ENCODE measurements around the gene AXIN1. TPM values are rescaled to one million over a fixed set of nuclear protein-coding genes. Genes with fewer than 3 reads are reported as not detected.
A peak's percentile ranks its signal among the peaks of the same experiment; 100 is the strongest.

AXIN1 gene
- total RNA-seq, 2 experiments from 2014 or later: 18.6 to 20.5 TPM

DNA sequence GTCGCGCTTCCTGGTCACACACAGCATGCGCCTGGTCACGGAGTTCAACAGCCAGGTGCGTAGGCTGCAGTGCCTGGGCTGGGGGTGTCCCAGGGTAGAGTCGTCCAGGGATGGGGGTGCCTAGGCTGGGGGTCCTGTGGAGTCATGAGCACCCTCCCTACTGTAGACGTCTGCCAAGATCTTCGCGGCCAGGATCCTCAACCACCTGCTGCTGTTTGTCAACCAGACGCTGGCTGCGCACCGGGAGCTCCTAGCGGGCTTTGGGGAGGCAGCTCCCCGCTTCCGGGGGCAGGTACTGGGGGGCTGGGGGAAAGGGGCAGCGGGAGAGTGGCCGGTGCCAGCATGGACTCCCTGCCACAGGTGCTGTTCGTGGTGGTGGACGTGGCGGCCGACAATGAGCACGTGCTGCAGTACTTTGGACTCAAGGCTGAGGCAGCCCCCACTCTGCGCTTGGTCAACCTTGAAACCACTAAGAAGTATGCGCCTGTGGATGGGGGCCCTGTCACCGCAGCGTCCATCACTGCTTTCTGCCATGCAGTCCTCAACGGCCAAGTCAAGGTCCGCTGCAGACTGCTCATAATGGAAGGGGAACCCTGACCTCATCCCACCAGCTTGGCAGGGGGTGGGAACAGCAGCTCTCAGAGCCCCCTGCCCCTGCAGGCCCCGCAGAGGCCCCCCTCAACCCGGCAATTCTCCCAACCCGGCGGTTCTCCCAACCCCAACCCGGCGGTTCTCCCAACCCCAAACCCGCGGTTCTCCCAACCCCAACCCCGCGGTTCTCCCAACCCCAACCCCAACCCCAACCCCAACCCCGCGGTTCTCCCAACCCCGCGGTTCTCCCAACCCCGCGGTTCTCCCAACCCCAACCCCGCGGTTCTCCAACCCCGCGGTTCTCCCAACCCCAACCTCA, 67.1 kb downstream of the AXIN1 start:
- H3K36me3 Mint-ChIP-seq: peaks cover 11% of the 10 kb centered on the region
- intact Hi-C loops (cut with micrococcal nuclease): no loop called here
- no peak overlapping the region for H3K4me3 Mint-ChIP-seq
- no peaks in the 10 kb centered on the region for H3K9me3 Mint-ChIP-seq
- peaks cover 5% of the 10 kb centered on the region for H3K27me3 Mint-ChIP-seq
- H3K27ac Mint-ChIP-seq: no peak overlapping the region
- ChIA-PET POLR2A (no interaction called here), CTCF (no interaction called here)
- no peaks in the 10 kb centered on the region for H3K4me1 Mint-ChIP-seq (ENCODE audit: low read depth)
- DNase-seq: no peak

DNA sequence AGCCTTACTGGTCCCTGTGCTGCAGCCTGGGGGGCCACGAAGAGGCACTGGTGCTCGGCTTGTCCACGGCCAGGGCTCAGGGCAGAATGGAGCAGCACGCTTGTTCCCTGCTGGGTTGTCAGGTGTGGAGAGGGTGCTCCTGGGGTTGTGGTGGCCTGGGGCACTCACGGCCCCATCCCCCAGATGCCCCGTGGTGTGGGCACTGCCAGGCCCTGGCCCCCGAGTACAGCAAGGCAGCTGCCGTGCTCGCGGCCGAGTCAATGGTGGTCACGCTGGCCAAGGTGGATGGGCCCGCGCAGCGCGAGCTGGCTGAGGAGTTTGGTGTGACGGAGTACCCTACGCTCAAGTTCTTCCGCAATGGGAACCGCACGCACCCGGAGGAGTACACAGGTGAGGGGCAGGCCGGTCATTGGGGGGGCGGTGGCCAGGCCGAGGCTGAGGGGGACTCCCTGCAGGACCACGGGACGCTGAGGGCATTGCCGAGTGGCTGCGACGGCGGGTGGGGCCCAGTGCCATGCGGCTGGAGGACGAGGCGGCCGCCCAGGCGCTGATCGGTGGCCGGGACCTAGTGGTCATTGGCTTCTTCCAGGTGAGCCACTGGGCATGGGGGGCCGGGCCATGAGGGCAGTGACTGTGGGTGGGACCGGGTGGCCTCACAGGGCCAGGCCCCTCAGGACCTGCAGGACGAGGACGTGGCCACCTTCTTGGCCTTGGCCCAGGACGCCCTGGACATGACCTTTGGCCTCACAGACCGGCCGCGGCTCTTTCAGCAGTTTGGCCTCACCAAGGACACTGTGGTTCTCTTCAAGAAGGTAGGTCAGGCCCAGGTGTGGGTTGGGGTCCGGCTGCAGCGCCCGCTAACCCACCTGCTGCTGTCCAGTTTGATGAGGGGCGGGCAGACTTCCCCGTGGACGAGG, 68.1 kb downstream of the AXIN1 start:
- Mint-ChIP-seq H3K27me3 (peaks cover 5% of the 10 kb centered on the region), H3K4me3 (no peak overlapping the region), H3K36me3 (peaks cover 11% of the 10 kb centered on the region), H3K27ac (no peak overlapping the region), H3K9me3 (no peaks in the 10 kb centered on the region), H3K4me1 (ENCODE audit: low read depth) (no peaks in the 10 kb centered on the region)
- no peak for DNase-seq
- POLR2A ChIA-PET: no interaction called here
- intact Hi-C loops (cut with micrococcal nuclease): no loop called here
- CTCF ChIA-PET: no interaction called here

DNA sequence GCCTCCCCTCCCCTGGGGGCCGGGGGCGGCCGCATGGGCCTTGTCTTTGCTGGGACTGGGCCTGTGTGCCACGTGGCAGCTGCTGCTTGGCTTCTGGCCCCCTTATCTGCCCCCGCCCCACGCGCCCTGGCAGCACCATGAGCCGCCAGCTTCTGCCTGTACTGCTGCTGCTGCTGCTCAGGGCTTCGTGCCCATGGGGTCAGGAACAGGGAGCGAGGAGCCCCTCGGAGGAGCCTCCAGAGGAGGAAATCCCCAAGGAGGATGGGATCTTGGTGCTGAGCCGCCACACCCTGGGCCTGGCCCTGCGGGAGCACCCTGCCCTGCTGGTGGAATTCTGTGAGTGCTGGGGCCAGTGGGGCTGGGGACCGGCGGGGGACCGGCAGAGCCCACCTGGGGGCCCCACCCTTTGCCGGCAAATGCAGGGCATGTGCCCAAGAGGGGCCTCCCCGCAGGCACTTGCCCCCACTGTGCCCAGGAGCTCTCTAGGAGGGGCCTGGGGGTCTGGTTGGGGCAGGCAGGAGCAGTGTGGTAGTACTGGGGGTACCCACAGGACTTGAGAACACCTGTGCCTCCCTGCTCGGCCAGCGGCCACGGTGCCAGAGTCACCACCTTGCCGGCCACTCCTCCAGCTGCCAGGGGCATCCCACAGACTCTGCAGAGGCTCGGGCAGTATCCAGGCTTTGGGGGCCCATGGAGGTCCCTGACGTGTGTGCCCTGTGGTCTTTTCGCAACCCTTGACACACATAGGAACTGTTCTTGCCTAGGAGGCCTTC, 69.3 kb downstream of the AXIN1 start, which contains the start of gene PDIA2:
Gene PDIA2 (plus strand): TSS at position 132 of the 773 bp plus-strand sequence. CDS start 6 bp downstream, at position 138.
- ChIA-PET POLR2A (no interaction called here), CTCF (no interaction called here)
- H3K4me1 Mint-ChIP-seq (ENCODE audit: low read depth): peaks cover 2% of the 10 kb centered on the region
- DNase-seq: no peak
- H3K9me3 Mint-ChIP-seq: no peaks in the 10 kb centered on the region
- peaks cover 10% of the 10 kb centered on the region for H3K36me3 Mint-ChIP-seq
- peaks cover 9% of the 10 kb centered on the region for H3K27me3 Mint-ChIP-seq
- no peak within 1 kb of the TSS for H3K4me3 Mint-ChIP-seq
- H3K27ac Mint-ChIP-seq: no peak within 1 kb of the TSS
- intact Hi-C loops (cut with micrococcal nuclease): no loop called here

GRCh38 chr16:282491-282890, 70.0 kb downstream of the AXIN1 start:
- H3K9me3 Mint-ChIP-seq: no peaks in the 10 kb centered on the region
- H3K36me3 Mint-ChIP-seq: peaks cover 5% of the 10 kb centered on the region
- H3K4me3 Mint-ChIP-seq: no peak overlapping the region
- ChIA-PET POLR2A (no interaction called here), CTCF (no interaction called here)
- no peak for DNase-seq
- peaks cover 2% of the 10 kb centered on the region for H3K4me1 Mint-ChIP-seq (ENCODE audit: low read depth)
- no peak overlapping the region for H3K27ac Mint-ChIP-seq
- peaks cover 9% of the 10 kb centered on the region for H3K27me3 Mint-ChIP-seq
- intact Hi-C loops (cut with micrococcal nuclease): no loop called here

GRCh38 chr16:281660-282255, 70.8 kb downstream of the AXIN1 start:
- CTCF ChIA-PET: no interaction called here
- POLR2A ChIA-PET: no interaction called here

GRCh38 chr16:280991-281659, 71.4 kb downstream of the AXIN1 start:
- H3K4me1 Mint-ChIP-seq (ENCODE audit: low read depth): peaks cover 5% of the 10 kb centered on the region
- no peaks in the 10 kb centered on the region for H3K9me3 Mint-ChIP-seq
- intact Hi-C loops (cut with micrococcal nuclease): no loop called here
- DNase-seq: no peak
- no peak overlapping the region for H3K4me3 Mint-ChIP-seq
- peaks cover 14% of the 10 kb centered on the region for H3K27me3 Mint-ChIP-seq
- CTCF ChIA-PET: no interaction called here
- no peaks in the 10 kb centered on the region for H3K36me3 Mint-ChIP-seq
- no peak overlapping the region for H3K27ac Mint-ChIP-seq
- POLR2A ChIA-PET: no interaction called here

More at GRCh38 chr16:281660-282255, 70.8 kb downstream of the AXIN1 start:
- H3K4me3 Mint-ChIP-seq: no peak overlapping the region
- H3K9me3 Mint-ChIP-seq: no peaks in the 10 kb centered on the region
- intact Hi-C loops (cut with micrococcal nuclease): no loop called here
- DNase-seq: no peak
- H3K27me3 Mint-ChIP-seq: peaks cover 10% of the 10 kb centered on the region
- peaks cover 3% of the 10 kb centered on the region for H3K36me3 Mint-ChIP-seq
- no peak overlapping the region for H3K27ac Mint-ChIP-seq
- peaks cover 2% of the 10 kb centered on the region for H3K4me1 Mint-ChIP-seq (ENCODE audit: low read depth)

- Mint-ChIP-seq H3K36me3 (no peaks in the 10 kb centered on the region), H3K27ac (no peak within 1 kb of the TSS)
Measured at GRCh38 chr16:280552-280951, 72.0 kb downstream of the AXIN1 start, which contains the start of gene ARHGDIG. Gene ARHGDIG (plus strand): TSS chr16:280591. CDS start chr16:280681, 90 bp downstream.

DNA sequence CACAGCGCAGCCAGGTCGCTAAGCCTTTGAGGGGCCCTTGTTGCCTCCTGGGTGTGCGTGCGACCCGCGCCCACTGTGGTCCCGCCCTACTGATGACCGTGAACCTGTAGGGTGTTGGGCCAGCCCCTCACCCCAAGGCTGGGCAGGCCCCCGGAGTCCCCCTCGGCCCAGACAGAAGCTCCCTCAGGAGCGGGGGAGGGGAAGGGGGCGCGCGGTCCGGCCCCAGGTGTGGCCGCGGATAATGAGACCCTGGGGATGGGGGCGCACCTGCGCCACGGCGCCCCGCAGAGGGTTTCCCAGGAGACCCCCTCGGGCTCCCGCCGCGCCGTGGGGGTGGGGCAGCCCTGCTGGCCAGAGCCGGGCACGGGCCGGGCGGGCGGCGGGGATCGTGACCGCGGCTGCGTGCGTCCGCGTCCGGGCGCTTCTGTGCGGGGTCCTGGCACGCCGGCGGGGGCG, 72.5 kb downstream of the AXIN1 start:
- Mint-ChIP-seq H3K27me3 (peaks cover 18% of the 10 kb centered on the region), H3K9me3 (no peaks in the 10 kb centered on the region), H3K4me3 (no peak overlapping the region), H3K36me3 (no peaks in the 10 kb centered on the region), H3K27ac (no peak overlapping the region), H3K4me1 (ENCODE audit: low read depth) (peaks cover 5% of the 10 kb centered on the region)
- no peak for DNase-seq
- intact Hi-C loops (cut with micrococcal nuclease): no loop called here
- POLR2A ChIA-PET: no interaction called here
- CTCF ChIA-PET: interaction anchor here (0.6 to 1.0 kb wide), 2 partner anchors 30 to 71 kb away, joined by 3 read pairs; no protein-coding TSS in a partner anchor

More at GRCh38 chr16:280552-280951, 72.0 kb downstream of the AXIN1 start, which contains the start of gene ARHGDIG:
- DNase-seq: no peak
- no peak within 1 kb of the TSS for H3K4me3 Mint-ChIP-seq
- H3K4me1 Mint-ChIP-seq (ENCODE audit: low read depth): peaks cover 5% of the 10 kb centered on the region
- ChIA-PET CTCF (no interaction called here), POLR2A (no interaction called here)
- no peaks in the 10 kb centered on the region for H3K9me3 Mint-ChIP-seq
- intact Hi-C loops (cut with micrococcal nuclease): no loop called here
- peaks cover 15% of the 10 kb centered on the region for H3K27me3 Mint-ChIP-seq

- intact Hi-C loops (cut with micrococcal nuclease): no loop called here
Measured at GRCh38 chr16:279531-279930, 73.0 kb downstream of the AXIN1 start.

GRCh38 chr16:278863-279366, 73.6 kb downstream of the AXIN1 start:
- H3K4me3 Mint-ChIP-seq: no peak overlapping the region
- intact Hi-C loops (cut with micrococcal nuclease): no loop called here

More at GRCh38 chr16:279531-279930, 73.0 kb downstream of the AXIN1 start:
- ChIA-PET CTCF (interaction anchor here (0.6 to 1.0 kb wide), 2 partner anchors 31 to 72 kb away, joined by 3 read pairs; no protein-coding TSS in a partner anchor), POLR2A (no interaction called here)
- peaks cover 5% of the 10 kb centered on the region for H3K4me1 Mint-ChIP-seq (ENCODE audit: low read depth)
- H3K27me3 Mint-ChIP-seq: peaks cover 18% of the 10 kb centered on the region
- H3K4me3 Mint-ChIP-seq: no peak overlapping the region
- no peaks in the 10 kb centered on the region for H3K9me3 Mint-ChIP-seq
- no peak overlapping the region for H3K27ac Mint-ChIP-seq
- H3K36me3 Mint-ChIP-seq: no peaks in the 10 kb centered on the region
- DNase-seq: no peak

More at GRCh38 chr16:278863-279366, 73.6 kb downstream of the AXIN1 start:
- POLR2A ChIA-PET: interaction anchor here (1.0 kb wide), 1 partner anchor 43 kb away, joined by 4 read pairs; no protein-coding TSS in a partner anchor
- CTCF ChIA-PET: interaction anchor here (1.0 kb wide), 1 partner anchor 31 kb away, joined by 3 read pairs; no protein-coding TSS in a partner anchor
- peaks cover 5% of the 10 kb centered on the region for H3K4me1 Mint-ChIP-seq (ENCODE audit: low read depth)
- peaks cover 18% of the 10 kb centered on the region for H3K27me3 Mint-ChIP-seq
- H3K27ac Mint-ChIP-seq: no peak overlapping the region
- no peaks in the 10 kb centered on the region for H3K9me3 Mint-ChIP-seq
- H3K36me3 Mint-ChIP-seq: no peaks in the 10 kb centered on the region
- peak; percentile 49 for DNase-seq
